Measurements from ENCODE around the gene GSG1L. TPM values are rescaled to one million over a fixed set of nuclear protein-coding genes. Genes with fewer than 3 reads are reported as not detected.
"Not testable (repeated sequence)": the region's sequence is repeated elsewhere in the genome, so short reads cannot be mapped to it uniquely, and the experiment has no call there.

GSG1L gene
- polyA plus RNA-seq, 2 donors: 0.12 to 0.19 TPM

GRCh38 chr16:27980076-27980775, 83.3 kb downstream of the GSG1L start:
- H3K4me3 ChIP-seq (ENCODE audit: low read depth in 1 of 2, low read length in 2 of 2): no peak overlapping the region
- H3K9me3 ChIP-seq (ENCODE audit: control insufficient read depth in 2 of 2, insufficient read depth in 1 of 2, low read depth in 1 of 2, low read length in 1 of 2): no peaks in the 10 kb centered on the region
- no peaks in the 10 kb centered on the region for H3K27me3 ChIP-seq (ENCODE audit: control insufficient read depth in 1 of 2, insufficient read depth in 2 of 2, low read length in 2 of 2)
- H3K4me1 ChIP-seq (ENCODE audit: control insufficient read depth in 2 of 2, insufficient read depth in 2 of 2, low read length in 1 of 2): no peaks in the 10 kb centered on the region
- 50 to 65% methylated on average over 11 of the region's 11 CpGs for WGBS, 2 donors
- no peaks in the 10 kb centered on the region for H3K36me3 ChIP-seq (ENCODE audit: control insufficient read depth in 2 of 2, insufficient read depth in 2 of 2, low read length in 1 of 2)
- H3K27ac ChIP-seq (ENCODE audit: low read depth in 2 of 2, low read length in 1 of 2): no peak overlapping the region

DNA sequence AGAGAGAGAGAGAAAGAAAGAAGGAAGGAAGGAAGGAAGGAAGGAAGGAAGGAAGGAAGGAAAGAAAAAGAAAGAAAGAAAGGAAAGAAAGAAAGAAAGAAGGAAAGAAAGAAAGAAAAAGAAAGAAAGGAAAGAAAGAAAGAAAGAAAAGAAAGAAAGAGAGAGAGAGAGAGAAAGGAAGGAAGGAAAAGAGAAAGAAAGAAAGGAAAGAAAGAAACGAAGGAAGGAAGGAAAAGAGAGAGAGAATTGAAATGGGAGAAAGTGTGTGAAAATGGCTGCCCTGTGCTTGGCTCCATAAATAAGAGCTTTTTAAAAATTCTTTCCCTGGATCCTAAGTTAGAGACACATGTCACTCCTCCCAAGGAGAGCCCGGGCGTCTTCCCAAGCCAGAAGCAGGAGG, 83.8 kb downstream of the GSG1L start:
- 58 to 60% methylated on average over 3 of the region's 3 CpGs for WGBS, 2 donors

DNA sequence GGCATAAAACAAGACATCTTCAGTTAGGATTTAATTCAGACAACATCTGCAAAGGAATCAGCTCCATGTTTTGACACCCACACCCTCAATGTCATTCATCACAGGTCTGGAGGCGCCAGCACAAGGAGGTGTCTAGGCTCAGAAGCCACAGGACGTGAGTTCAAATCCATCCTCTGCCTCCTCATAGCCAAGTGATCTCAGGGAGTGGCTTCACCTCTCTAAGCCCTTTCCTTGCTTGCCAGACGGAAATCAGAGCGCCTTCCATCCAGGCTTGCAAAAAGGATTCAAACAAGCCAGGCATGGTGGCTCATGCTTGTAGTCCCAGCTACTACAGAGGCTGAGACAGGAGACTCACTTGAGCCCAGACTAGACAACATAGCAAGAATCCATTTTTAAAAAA, 84.6 kb downstream of the GSG1L start:
- Histone ChIP-seq H3K27ac (ENCODE audit: low read depth in 2 of 2, low read length in 1 of 2) (no peak overlapping the region), H3K4me1 (ENCODE audit: control insufficient read depth in 2 of 2, insufficient read depth in 2 of 2, low read length in 1 of 2) (no peaks in the 10 kb centered on the region), H3K9me3 (ENCODE audit: control insufficient read depth in 2 of 2, insufficient read depth in 1 of 2, low read depth in 1 of 2, low read length in 1 of 2) (no peaks in the 10 kb centered on the region), H3K27me3 (ENCODE audit: control insufficient read depth in 1 of 2, insufficient read depth in 2 of 2, low read length in 2 of 2) (no peaks in the 10 kb centered on the region), H3K4me3 (ENCODE audit: low read depth in 1 of 2, low read length in 2 of 2) (no peak overlapping the region), H3K36me3 (ENCODE audit: control insufficient read depth in 2 of 2, insufficient read depth in 2 of 2, low read length in 1 of 2) (no peaks in the 10 kb centered on the region)
- WGBS, 2 donors: 80 to 82% methylated on average over 4 of the region's 4 CpGs

More for the DNA sequence above, 83.8 kb downstream of the GSG1L start:
- not testable (repeated sequence) for H3K36me3 ChIP-seq (ENCODE audit: control insufficient read depth in 2 of 2, insufficient read depth in 2 of 2, low read length in 1 of 2); H3K9me3 ChIP-seq (ENCODE audit: control insufficient read depth in 2 of 2, insufficient read depth in 1 of 2, low read depth in 1 of 2, low read length in 1 of 2); H3K27me3 ChIP-seq (ENCODE audit: control insufficient read depth in 1 of 2, insufficient read depth in 2 of 2, low read length in 2 of 2); H3K4me3 ChIP-seq (ENCODE audit: low read depth in 1 of 2, low read length in 2 of 2); H3K4me1 ChIP-seq (ENCODE audit: control insufficient read depth in 2 of 2, insufficient read depth in 2 of 2, low read length in 1 of 2); H3K27ac ChIP-seq (ENCODE audit: low read depth in 2 of 2, low read length in 1 of 2)

- Histone ChIP-seq H3K9me3 (ENCODE audit: control insufficient read depth in 2 of 2, insufficient read depth in 1 of 2, low read depth in 1 of 2, low read length in 1 of 2) (no peaks in the 10 kb centered on the region), H3K36me3 (ENCODE audit: control insufficient read depth in 2 of 2, insufficient read depth in 2 of 2, low read length in 1 of 2) (no peaks in the 10 kb centered on the region), H3K4me1 (ENCODE audit: control insufficient read depth in 2 of 2, insufficient read depth in 2 of 2, low read length in 1 of 2) (no peaks in the 10 kb centered on the region), H3K27ac (ENCODE audit: low read depth in 2 of 2, low read length in 1 of 2) (no peak overlapping the region), H3K27me3 (ENCODE audit: control insufficient read depth in 1 of 2, insufficient read depth in 2 of 2, low read length in 2 of 2) (no peaks in the 10 kb centered on the region), H3K4me3 (ENCODE audit: low read depth in 1 of 2, low read length in 2 of 2) (no peak overlapping the region)
- 46 to 55% methylated on average over 7 of the region's 7 CpGs for WGBS, 2 donors
These were observed 85.5 kb downstream of the GSG1L start for GRCh38 chr16:27977966-27978365.

- Histone ChIP-seq H3K9me3 (ENCODE audit: control insufficient read depth in 2 of 2, insufficient read depth in 1 of 2, low read depth in 1 of 2, low read length in 1 of 2) (no peaks in the 10 kb centered on the region), H3K27ac (ENCODE audit: low read depth in 2 of 2, low read length in 1 of 2) (no peak overlapping the region), H3K4me1 (ENCODE audit: control insufficient read depth in 2 of 2, insufficient read depth in 2 of 2, low read length in 1 of 2) (no peaks in the 10 kb centered on the region), H3K27me3 (ENCODE audit: control insufficient read depth in 1 of 2, insufficient read depth in 2 of 2, low read length in 2 of 2) (no peaks in the 10 kb centered on the region), H3K36me3 (ENCODE audit: control insufficient read depth in 2 of 2, insufficient read depth in 2 of 2, low read length in 1 of 2) (no peaks in the 10 kb centered on the region), H3K4me3 (ENCODE audit: low read depth in 1 of 2, low read length in 2 of 2) (no peak overlapping the region)
- WGBS, 2 donors: 84 to 85% methylated on average over 9 of the region's 9 CpGs
These were observed 86.5 kb downstream of the GSG1L start for GRCh38 chr16:27976990-27977389.

DNA sequence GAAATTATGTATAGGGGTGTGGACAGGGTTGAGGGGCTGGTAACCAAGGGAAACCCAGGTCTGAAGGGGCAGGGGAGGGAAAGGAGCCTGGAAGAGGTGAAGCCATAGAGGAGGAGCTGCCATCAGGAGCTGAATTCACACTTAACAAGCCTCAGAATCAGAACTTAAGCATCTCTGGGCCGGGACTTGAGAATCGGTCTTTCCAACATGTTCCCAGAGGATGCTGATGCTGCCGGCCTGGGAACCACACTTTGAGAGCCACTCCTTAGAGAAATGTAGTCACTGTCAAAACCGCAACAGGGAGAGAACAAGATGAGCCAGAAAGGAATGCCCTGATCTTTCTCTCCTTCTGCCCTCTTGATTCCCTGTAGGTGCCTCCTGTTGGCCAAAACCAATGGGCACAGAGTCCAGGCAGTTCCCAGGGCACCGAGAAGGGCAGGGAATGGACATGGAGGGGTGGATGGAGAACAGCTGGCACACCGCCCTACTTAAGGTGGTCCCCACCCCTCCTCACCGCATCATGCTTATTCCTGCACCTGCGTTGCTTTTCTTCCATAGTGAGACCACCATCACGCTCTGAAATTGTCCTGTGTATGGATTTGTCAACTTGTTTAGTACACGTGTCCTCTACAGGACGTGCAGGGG, 88.5 kb downstream of the GSG1L start:
- Histone ChIP-seq H3K27me3 (ENCODE audit: control insufficient read depth in 1 of 2, insufficient read depth in 2 of 2, low read length in 2 of 2) (no peaks in the 10 kb centered on the region), H3K9me3 (ENCODE audit: control insufficient read depth in 2 of 2, insufficient read depth in 1 of 2, low read depth in 1 of 2, low read length in 1 of 2) (no peaks in the 10 kb centered on the region), H3K4me3 (ENCODE audit: low read depth in 1 of 2, low read length in 2 of 2) (no peak overlapping the region), H3K36me3 (ENCODE audit: control insufficient read depth in 2 of 2, insufficient read depth in 2 of 2, low read length in 1 of 2) (no peaks in the 10 kb centered on the region), H3K27ac (ENCODE audit: low read depth in 2 of 2, low read length in 1 of 2) (no peak overlapping the region), H3K4me1 (ENCODE audit: control insufficient read depth in 2 of 2, insufficient read depth in 2 of 2, low read length in 1 of 2) (no peaks in the 10 kb centered on the region)
- WGBS, 2 donors: 74 to 83% methylated on average over 11 of the region's 11 CpGs

DNA sequence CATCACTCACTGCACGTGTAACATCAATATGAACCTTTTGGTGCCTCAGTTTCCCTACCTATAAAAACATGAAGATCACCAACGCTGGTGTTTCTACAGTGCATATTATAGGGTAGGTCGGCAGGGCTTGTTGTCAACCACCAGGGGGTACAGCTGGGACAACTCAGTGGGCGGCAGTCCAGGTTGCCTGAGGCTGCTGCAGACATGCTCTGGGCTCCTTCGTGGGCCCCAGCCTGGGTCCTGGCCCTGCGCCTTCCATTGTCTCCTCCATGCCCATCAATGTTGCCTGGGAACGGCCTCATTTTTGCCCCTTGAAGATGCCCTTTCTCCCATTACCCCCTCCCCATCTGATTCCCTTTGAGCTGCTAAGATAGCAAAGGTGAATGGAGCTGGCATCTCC, 89.8 kb downstream of the GSG1L start:
- Histone ChIP-seq H3K27me3 (ENCODE audit: control insufficient read depth in 1 of 2, insufficient read depth in 2 of 2, low read length in 2 of 2) (no peaks in the 10 kb centered on the region), H3K27ac (ENCODE audit: low read depth in 2 of 2, low read length in 1 of 2) (no peak overlapping the region), H3K4me3 (ENCODE audit: low read depth in 1 of 2, low read length in 2 of 2) (no peak overlapping the region), H3K9me3 (ENCODE audit: control insufficient read depth in 2 of 2, insufficient read depth in 1 of 2, low read depth in 1 of 2, low read length in 1 of 2) (no peaks in the 10 kb centered on the region), H3K36me3 (ENCODE audit: control insufficient read depth in 2 of 2, insufficient read depth in 2 of 2, low read length in 1 of 2) (no peaks in the 10 kb centered on the region), H3K4me1 (ENCODE audit: control insufficient read depth in 2 of 2, insufficient read depth in 2 of 2, low read length in 1 of 2) (no peaks in the 10 kb centered on the region)
- 62 to 66% methylated on average over 7 of the region's 7 CpGs for WGBS, 2 donors

DNA sequence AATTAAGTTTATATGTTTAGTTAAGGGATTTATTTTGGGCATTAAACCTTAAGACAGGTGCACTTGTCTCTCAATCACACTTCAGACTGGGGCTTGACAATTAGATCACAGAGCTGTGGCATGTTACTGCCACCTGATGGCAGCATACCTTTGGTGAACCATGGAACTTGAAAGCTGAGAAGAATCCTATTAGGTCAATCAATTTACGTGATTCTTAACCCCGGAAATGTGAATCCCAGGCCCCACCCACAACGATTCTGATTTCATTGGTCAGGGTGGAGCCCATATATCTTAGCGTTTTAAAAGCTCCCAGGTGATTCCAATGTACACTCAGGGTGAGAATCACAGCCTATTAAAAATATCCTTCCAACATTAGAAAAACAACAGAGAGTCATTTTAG, 91.0 kb downstream of the GSG1L start:
- H3K27ac ChIP-seq (ENCODE audit: low read depth in 2 of 2, low read length in 1 of 2): no peak overlapping the region
- no peaks in the 10 kb centered on the region for H3K36me3 ChIP-seq (ENCODE audit: control insufficient read depth in 2 of 2, insufficient read depth in 2 of 2, low read length in 1 of 2)
- H3K27me3 ChIP-seq (ENCODE audit: control insufficient read depth in 1 of 2, insufficient read depth in 2 of 2, low read length in 2 of 2): no peaks in the 10 kb centered on the region
- 0 to 1% methylated on average over 4 of the region's 4 CpGs for WGBS, 2 donors
- H3K4me3 ChIP-seq (ENCODE audit: low read depth in 1 of 2, low read length in 2 of 2): no peak overlapping the region
- no peaks in the 10 kb centered on the region for H3K9me3 ChIP-seq (ENCODE audit: control insufficient read depth in 2 of 2, insufficient read depth in 1 of 2, low read depth in 1 of 2, low read length in 1 of 2)
- no peaks in the 10 kb centered on the region for H3K4me1 ChIP-seq (ENCODE audit: control insufficient read depth in 2 of 2, insufficient read depth in 2 of 2, low read length in 1 of 2)

DNA sequence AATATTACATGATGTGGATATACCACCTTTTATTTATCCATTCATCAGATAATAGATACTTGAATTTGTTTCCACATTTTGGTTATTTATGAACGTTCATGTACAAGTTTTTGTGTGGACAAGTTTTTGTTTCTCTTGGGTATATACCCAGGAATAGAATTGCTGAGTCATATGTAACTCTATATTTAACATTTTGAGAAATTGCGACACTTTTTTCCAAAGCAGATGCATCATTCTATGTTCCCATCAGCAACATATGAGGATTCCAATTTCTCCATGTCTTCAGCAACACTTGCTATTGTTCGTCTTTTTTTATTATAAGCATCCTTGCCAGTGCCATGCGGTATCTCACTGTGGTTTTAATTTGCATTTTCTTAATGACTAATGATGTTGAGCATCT, 93.9 kb downstream of the GSG1L start:
- Histone ChIP-seq H3K36me3 (ENCODE audit: control insufficient read depth in 2 of 2, insufficient read depth in 2 of 2, low read length in 1 of 2) (no peaks in the 10 kb centered on the region), H3K27ac (ENCODE audit: low read depth in 2 of 2, low read length in 1 of 2) (no peak overlapping the region), H3K4me1 (ENCODE audit: control insufficient read depth in 2 of 2, insufficient read depth in 2 of 2, low read length in 1 of 2) (no peaks in the 10 kb centered on the region), H3K4me3 (ENCODE audit: low read depth in 1 of 2, low read length in 2 of 2) (no peak overlapping the region), H3K27me3 (ENCODE audit: control insufficient read depth in 1 of 2, insufficient read depth in 2 of 2, low read length in 2 of 2) (no peaks in the 10 kb centered on the region), H3K9me3 (ENCODE audit: control insufficient read depth in 2 of 2, insufficient read depth in 1 of 2, low read depth in 1 of 2, low read length in 1 of 2) (no peaks in the 10 kb centered on the region)
- 66 to 71% methylated on average over 4 of the region's 4 CpGs for WGBS, 2 donors

DNA sequence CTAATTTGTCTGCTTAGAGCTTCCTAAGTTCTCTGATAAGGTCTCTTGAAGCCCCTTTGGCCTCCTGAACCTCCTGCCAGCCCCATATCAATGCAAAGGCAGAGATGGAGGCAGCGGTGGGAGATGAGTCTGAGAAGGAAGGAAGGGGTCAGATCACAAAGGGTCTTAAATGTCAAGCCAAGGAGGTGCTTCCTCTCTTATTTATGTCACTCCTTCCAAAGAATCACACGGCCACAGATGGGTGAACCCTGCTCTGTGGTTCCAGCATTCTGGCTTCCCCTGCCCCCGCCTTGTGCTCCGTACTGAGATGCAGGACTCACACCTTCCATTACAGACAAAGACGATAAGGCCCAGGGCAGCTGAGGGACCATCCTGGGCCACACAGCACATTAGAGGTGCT, 96.3 kb downstream of the GSG1L start:
- H3K4me1 ChIP-seq (ENCODE audit: control insufficient read depth in 2 of 2, insufficient read depth in 2 of 2, low read length in 1 of 2): no peaks in the 10 kb centered on the region
- H3K27me3 ChIP-seq (ENCODE audit: control insufficient read depth in 1 of 2, insufficient read depth in 2 of 2, low read length in 2 of 2): no peaks in the 10 kb centered on the region
- 80 to 85% methylated on average over 5 of the region's 5 CpGs for WGBS, 2 donors
- no peaks in the 10 kb centered on the region for H3K36me3 ChIP-seq (ENCODE audit: control insufficient read depth in 2 of 2, insufficient read depth in 2 of 2, low read length in 1 of 2)
- H3K9me3 ChIP-seq (ENCODE audit: control insufficient read depth in 2 of 2, insufficient read depth in 1 of 2, low read depth in 1 of 2, low read length in 1 of 2): no peaks in the 10 kb centered on the region
- H3K27ac ChIP-seq (ENCODE audit: low read depth in 2 of 2, low read length in 1 of 2): no peak overlapping the region
- no peak overlapping the region for H3K4me3 ChIP-seq (ENCODE audit: low read depth in 1 of 2, low read length in 2 of 2)

Data from esophagus (tissue), 2 donors.